RPMI7951 (cell line): ENCODE measurements around the gene KLK15. TPM values are rescaled to one million over a fixed set of nuclear protein-coding genes. Genes with fewer than 3 reads are reported as not detected.

Experiments used
- DNase-seq: peaks from one replicate; pipeline ENCODE4 v3.0.0-alpha.2; 2012; ENCODE audit warnings: low read depth
- total RNA-seq: library from RNA; depleted of rRNA; stranded (reverse); fragments of >200 nt; shearing (Covaris generic); gene quantifications from 2 replicates; pipeline ENCODE4 v1.2.3, GENCODE V29; 2014; rRNA removed

Gene KLK15, protein sequence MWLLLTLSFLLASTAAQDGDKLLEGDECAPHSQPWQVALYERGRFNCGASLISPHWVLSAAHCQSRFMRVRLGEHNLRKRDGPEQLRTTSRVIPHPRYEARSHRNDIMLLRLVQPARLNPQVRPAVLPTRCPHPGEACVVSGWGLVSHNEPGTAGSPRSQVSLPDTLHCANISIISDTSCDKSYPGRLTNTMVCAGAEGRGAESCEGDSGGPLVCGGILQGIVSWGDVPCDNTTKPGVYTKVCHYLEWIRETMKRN
- not detected in 2 replicates for total RNA-seq

- DNase-seq = no peak
Observed at GRCh38 chr19:50833117-50833801, at the start of gene KLK15. Gene KLK15, minus strand, starts transcription at chr19:50833574. Its CDS starts 2,082 bp downstream, at chr19:50831492.

DNA sequence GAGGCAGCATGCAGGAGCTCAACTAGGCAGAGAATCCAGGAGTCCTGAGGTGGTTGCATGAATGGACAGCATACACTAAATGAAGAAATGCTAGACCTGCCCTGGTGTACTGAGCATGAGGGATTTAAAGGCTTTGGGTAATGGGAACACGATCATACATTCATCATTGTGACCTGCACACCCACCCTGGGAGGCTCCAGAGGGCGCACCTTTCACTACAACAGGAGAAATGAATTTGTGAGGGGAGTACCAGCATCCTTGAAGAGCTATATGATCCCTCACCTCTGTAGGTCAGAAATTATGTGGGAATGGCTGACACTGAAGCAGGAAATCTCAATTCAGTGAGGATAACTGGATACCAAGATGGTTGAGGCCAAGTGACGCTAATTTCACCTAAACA is 48.8 kb upstream of the KLK15 start:
- no peak for DNase-seq

- DNase-seq = no peak
Observed at GRCh38 chr19:50880241-50880640, 46.9 kb upstream of the KLK15 start.

DNA sequence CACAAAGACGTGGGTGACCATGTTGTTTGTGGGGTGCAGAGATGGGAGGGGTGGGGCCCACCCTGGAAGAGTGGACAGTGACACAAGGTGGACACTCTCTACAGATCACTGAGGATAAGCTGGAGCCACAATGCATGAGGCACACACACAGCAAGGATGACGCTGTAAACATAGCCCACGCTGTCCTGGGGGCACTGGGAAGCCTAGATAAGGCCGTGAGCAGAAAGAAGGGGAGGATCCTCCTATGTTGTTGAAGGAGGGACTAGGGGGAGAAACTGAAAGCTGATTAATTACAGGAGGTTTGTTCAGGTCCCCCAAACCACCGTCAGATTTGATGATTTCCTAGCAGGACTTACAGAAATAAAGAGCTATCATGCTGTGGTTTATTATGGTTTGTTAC is 45.5 kb upstream of the KLK15 start:
- no peak for DNase-seq

GRCh38 chr19:50877338-50877737 is 44.0 kb upstream of the KLK15 start:
- no peak for DNase-seq

DNA sequence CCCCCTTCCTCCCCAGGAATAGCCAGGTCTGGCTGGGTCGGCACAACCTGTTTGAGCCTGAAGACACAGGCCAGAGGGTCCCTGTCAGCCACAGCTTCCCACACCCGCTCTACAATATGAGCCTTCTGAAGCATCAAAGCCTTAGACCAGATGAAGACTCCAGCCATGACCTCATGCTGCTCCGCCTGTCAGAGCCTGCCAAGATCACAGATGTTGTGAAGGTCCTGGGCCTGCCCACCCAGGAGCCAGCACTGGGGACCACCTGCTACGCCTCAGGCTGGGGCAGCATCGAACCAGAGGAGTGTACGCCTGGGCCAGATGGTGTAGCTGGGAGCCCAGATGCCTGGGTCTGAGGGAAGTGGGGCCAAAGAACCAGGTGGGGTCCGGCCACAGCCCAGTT is 43.1 kb upstream of the KLK15 start:
- no peak for DNase-seq

- DNase-seq = no peak
Observed at GRCh38 chr19:50875795-50876422, 42.5 kb upstream of the KLK15 start.

DNA sequence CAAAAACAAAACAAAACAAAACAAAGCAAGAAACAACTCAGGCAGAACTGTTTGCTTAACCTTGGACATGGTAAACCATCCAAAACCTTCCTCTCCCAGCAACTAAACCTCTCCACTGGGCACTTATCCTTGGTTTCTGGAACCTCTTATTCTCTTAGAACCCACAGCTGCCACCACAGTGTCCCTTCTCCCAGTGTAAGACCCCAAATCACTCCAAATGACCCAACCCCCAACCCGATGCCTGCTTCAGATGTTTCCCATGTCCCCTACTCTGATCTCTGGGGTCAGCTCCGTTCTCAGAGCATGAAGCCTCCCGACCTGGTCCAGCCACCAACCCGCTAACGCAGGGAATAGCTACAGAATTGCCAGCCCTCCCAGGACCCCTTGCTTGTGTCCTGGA is 40.8 kb upstream of the KLK15 start:
- no peak for DNase-seq

DNA sequence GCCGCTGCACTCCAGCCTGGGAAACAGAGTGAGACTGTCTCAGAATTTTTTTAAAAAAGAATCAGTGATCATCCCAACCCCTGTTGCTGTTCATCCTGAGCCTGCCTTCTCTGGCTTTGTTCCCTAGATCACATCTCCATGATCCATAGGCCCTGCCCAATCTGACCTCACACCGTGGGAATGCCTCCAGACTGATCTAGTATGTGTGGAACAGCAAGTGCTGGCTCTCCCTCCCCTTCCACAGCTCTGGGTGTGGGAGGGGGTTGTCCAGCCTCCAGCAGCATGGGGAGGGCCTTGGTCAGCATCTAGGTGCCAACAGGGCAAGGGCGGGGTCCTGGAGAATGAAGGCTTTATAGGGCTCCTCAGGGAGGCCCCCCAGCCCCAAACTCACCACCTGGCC is 39.7 kb upstream of the KLK15 start, which contains the start of gene KLK2:
Gene KLK2, plus strand, starts transcription at position 384 of the 400 bp plus-strand sequence. CDS start 35 bp downstream, outside the sequence.
- no peak for DNase-seq

DNA sequence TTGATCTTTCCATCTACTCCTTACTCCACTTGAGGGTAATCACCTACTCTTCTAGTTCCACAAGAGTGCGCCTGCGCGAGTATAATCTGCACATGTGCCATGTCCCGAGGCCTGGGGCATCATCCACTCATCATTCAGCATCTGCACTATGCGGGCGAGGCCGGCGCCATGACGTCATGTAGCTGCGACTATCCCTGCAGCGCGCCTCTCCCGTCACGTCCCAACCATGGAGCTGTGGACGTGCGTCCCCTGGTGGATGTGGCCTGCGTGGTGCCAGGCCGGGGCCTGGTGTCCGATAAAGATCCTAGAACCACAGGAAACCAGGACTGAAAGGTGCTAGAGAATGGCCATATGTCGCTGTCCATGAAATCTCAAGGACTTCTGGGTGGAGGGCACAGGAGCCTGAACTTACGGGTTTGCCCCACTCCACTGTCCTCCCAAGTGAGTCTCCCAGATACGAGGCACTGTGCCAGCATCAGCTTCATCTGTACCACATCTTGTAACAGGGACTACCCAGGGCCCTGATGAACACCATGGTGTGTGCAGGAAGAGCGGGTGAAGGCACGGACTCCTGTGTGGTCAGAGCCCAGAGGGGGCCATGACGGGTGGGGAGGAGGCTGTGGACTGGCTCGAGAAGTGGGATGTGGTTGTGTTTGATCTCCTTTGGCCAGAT is 37.2 kb upstream of the KLK15 start:
- no peak for DNase-seq

GRCh38 chr19:50869479-50869878 is 36.1 kb upstream of the KLK15 start:
- DNase-seq = no peak

- no peak for DNase-seq
Observed at GRCh38 chr19:50861496-50862286, 28.3 kb upstream of the KLK15 start.

GRCh38 chr19:50861010-50861409 is 27.6 kb upstream of the KLK15 start:
- DNase-seq = no peak

DNA sequence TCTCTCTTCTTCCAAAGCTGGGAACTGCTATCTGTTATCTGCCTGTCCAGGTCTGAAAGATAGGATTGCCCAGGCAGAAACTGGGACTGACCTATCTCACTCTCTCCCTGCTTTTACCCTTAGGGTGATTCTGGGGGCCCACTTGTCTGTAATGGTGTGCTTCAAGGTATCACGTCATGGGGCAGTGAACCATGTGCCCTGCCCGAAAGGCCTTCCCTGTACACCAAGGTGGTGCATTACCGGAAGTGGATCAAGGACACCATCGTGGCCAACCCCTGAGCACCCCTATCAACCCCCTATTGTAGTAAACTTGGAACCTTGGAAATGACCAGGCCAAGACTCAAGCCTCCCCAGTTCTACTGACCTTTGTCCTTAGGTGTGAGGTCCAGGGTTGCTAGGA is 26.5 kb upstream of the KLK15 start:
- DNase-seq = no peak

- DNase-seq = no peak
Observed at GRCh38 chr19:50858886-50859285, 25.5 kb upstream of the KLK15 start.

DNA sequence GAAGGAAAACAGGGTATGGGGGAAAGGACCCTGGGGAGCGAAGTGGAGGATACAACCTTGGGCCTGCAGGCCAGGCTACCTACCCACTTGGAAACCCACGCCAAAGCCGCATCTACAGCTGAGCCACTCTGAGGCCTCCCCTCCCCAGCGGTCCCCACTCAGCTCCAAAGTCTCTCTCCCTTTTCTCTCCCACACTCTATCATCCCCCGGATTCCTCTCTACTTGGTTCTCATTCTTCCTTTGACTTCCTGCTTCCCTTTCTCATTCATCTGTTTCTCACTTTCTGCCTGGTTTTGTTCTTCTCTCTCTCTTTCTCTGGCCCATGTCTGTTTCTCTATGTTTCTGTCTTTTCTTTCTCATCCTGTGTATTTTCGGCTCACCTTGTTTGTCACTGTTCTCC is 24.0 kb upstream of the KLK15 start:
- no peak for DNase-seq

GRCh38 chr19:50854636-50855410 is 21.4 kb upstream of the KLK15 start, which contains the start of gene KLK3:
Gene KLK3, plus strand, starts transcription at chr19:50854915. Its CDS starts 41 bp downstream, at chr19:50854956.
- no peak for DNase-seq

DNA sequence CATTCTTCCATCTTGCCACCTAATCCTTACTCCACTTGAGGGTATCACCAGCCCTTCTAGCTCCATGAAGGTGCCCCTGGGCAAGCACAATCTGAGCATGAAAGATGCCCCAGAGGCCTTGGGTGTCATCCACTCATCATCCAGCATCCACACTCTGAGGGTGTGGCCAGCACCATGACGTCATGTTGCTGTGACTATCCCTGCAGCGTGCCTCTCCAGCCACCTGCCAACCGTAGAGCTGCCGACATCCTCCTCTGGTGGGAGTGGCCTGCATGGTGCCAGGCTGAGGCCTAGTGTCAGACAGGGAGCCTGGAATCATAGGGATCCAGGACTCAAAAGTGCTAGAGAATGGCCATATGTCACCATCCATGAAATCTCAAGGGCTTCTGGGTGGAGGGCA is 18.2 kb upstream of the KLK15 start:
- DNase-seq = no peak

- DNase-seq = no peak
Observed at GRCh38 chr19:50850738-50851137, 17.4 kb upstream of the KLK15 start.

GRCh38 chr19:50844296-50844935 is 11.0 kb upstream of the KLK15 start:
- no peak for DNase-seq
